ENCODE results near the gene CMC4.

CMC4 gene

DNA sequence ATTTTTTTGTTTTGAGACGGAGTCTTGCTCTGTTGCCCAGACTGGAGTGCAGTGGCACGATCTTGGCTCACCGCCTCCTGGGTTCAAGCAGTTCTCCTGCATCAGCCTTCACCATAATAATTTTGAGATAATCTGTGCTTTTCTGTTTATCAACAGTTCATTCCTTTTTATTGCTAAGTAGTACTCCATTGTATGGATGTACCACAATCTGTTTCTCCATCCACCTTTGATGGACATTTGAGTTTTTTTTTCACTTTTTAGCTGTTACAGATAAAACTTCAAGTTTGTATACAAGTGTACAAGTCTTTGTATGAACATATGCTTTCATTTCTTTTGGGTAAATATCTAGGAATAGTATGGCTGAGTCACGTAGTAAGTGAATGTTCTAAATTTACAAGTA is 35.2 kb downstream of the CMC4 start:
- Histone ChIP-seq H3K27ac (ENCODE audit: low read depth, low read length) (no peak overlapping the region), H3K79me2 (ENCODE audit: insufficient read depth, low read length) (peaks cover 19% of the 10 kb centered on the region), H3K27me3 (ENCODE audit: low read length) (no peaks in the 10 kb centered on the region), H3K4me2 (ENCODE audit: low read depth, low read length, poor library complexity, severe bottlenecking) (no peak overlapping the region), H4K20me1 (ENCODE audit: low read depth, low read length) (no peaks in the 10 kb centered on the region), H2AFZ (ENCODE audit: low read depth, low read length, severe bottlenecking) (no peak overlapping the region), H3K9me2 (replicated peaks; ENCODE audit: insufficient read depth, low read length) (no peaks in the 10 kb centered on the region), H3K4me3 (ENCODE audit: insufficient read depth, low read length, poor library complexity, severe bottlenecking) (no peak overlapping the region), H3K9ac (ENCODE audit: low read length) (no peak overlapping the region), H3F3A (ENCODE audit: insufficient read depth) (0 out of 2 replicates have a peak, but pooled peaks cover 4% of the 10 kb centered on the region), H3K36me3 (ENCODE audit: low read length) (peaks cover 11% of the 10 kb centered on the region; the same call in 1 of the 2 replicates), H3K9me3 (ENCODE audit: insufficient read depth, low read length) (no peaks in the 10 kb centered on the region)
- TF ChIP-seq EZH2phosphoT487 (conservative IDR thresholded peaks at IDR 0.05; ENCODE audit: low read length) = no peak
- TF ChIP-seq, protein P1, sequence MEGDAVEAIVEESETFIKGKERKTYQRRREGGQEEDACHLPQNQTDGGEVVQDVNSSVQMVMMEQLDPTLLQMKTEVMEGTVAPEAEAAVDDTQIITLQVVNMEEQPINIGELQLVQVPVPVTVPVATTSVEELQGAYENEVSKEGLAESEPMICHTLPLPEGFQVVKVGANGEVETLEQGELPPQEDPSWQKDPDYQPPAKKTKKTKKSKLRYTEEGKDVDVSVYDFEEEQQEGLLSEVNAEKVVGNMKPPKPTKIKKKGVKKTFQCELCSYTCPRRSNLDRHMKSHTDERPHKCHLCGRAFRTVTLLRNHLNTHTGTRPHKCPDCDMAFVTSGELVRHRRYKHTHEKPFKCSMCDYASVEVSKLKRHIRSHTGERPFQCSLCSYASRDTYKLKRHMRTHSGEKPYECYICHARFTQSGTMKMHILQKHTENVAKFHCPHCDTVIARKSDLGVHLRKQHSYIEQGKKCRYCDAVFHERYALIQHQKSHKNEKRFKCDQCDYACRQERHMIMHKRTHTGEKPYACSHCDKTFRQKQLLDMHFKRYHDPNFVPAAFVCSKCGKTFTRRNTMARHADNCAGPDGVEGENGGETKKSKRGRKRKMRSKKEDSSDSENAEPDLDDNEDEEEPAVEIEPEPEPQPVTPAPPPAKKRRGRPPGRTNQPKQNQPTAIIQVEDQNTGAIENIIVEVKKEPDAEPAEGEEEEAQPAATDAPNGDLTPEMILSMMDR (IDR thresholded peaks at IDR 0.05; ENCODE audit: insufficient read depth, low read length, poor library complexity, severe bottlenecking) = no peak

DNA sequence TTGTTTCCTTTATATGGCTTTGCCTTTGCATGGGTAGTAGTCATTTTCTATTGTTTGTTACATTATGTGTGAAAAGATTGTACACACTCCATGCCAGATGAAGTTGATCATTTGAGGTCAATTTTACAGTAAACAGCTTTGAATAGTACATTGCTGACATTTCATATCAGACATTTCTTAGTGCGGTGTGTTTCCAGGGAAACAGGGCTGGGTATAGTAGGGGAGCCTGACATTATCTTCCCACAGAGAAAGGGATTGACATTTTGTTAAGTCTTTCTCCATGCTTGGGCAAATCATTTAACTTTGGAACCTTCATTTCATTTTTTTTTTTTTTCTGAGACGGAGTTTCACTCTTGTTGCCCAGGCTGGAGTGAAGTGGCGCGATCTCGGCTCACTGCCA is 39.3 kb downstream of the CMC4 start:
- Histone ChIP-seq H4K20me1 (ENCODE audit: low read depth, low read length) (no peaks in the 10 kb centered on the region), H3K4me2 (ENCODE audit: low read depth, low read length, poor library complexity, severe bottlenecking) (no peak overlapping the region), H3K4me3 (ENCODE audit: insufficient read depth, low read length, poor library complexity, severe bottlenecking) (no peak overlapping the region), H3K9me2 (replicated peaks; ENCODE audit: insufficient read depth, low read length) (no peaks in the 10 kb centered on the region), H3F3A (ENCODE audit: insufficient read depth) (peaks cover 15% of the 10 kb centered on the region), H3K36me3 (ENCODE audit: low read length) (peaks cover 8% of the 10 kb centered on the region; the same call in 1 of the 2 replicates), H3K79me2 (ENCODE audit: insufficient read depth, low read length) (peaks cover 33% of the 10 kb centered on the region), H3K9me3 (ENCODE audit: insufficient read depth, low read length) (no peaks in the 10 kb centered on the region), H3K27me3 (ENCODE audit: low read length) (no peaks in the 10 kb centered on the region), H3K9ac (ENCODE audit: low read length) (no peak overlapping the region), H3K27ac (ENCODE audit: low read depth, low read length) (no peak overlapping the region), H2AFZ (ENCODE audit: low read depth, low read length, severe bottlenecking) (no peak overlapping the region)
- TF ChIP-seq, protein P1 (IDR thresholded peaks at IDR 0.05; ENCODE audit: insufficient read depth, low read length, poor library complexity, severe bottlenecking) = no peak
- no peak for TF ChIP-seq EZH2phosphoT487 (conservative IDR thresholded peaks at IDR 0.05; ENCODE audit: low read length)

DNA sequence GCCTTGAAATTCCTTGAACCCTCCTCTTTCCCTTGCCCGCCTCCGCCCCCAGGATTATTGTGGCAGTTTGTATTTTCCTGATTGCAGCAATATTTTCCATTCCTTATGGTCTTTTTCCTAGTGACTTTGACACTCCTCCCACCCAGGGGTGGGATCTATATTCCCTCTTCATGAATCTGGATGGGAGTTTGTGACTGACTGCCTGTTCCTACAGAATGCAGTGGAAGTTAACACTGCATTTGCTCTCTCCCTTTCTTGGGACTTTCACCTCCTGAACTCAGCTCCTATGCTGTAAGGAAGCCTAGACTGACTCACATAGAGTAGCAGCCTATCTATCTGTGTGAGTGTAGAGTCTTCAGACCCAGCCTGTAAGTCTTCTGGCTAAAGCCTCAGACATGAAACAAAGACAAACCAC is 42.1 kb downstream of the CMC4 start:
- no peak overlapping the region for H3K4me3 ChIP-seq (ENCODE audit: insufficient read depth, low read length, poor library complexity, severe bottlenecking)
- H3K9me2 ChIP-seq (replicated peaks; ENCODE audit: insufficient read depth, low read length) = no peaks in the 10 kb centered on the region
- H2AFZ ChIP-seq (ENCODE audit: low read depth, low read length, severe bottlenecking) = no peak overlapping the region
- H3K27me3 ChIP-seq (ENCODE audit: low read length) = no peaks in the 10 kb centered on the region
- peaks cover 33% of the 10 kb centered on the region for H3K79me2 ChIP-seq (ENCODE audit: insufficient read depth, low read length)
- H3K9ac ChIP-seq (ENCODE audit: low read length) = peak overlapping the region; percentile 87
- no peaks in the 10 kb centered on the region for H4K20me1 ChIP-seq (ENCODE audit: low read depth, low read length)
- H3F3A ChIP-seq (ENCODE audit: insufficient read depth) = peaks cover 12% of the 10 kb centered on the region
- TF ChIP-seq, protein P1 (IDR thresholded peaks at IDR 0.05; ENCODE audit: insufficient read depth, low read length, poor library complexity, severe bottlenecking) = no peak
- H3K27ac ChIP-seq (ENCODE audit: low read depth, low read length) = no peak overlapping the region
- no peaks in the 10 kb centered on the region for H3K9me3 ChIP-seq (ENCODE audit: insufficient read depth, low read length)
- no peaks in the 10 kb centered on the region for H3K36me3 ChIP-seq (ENCODE audit: low read length)
- peak overlapping the region; percentile 79 for H3K4me2 ChIP-seq (ENCODE audit: low read depth, low read length, poor library complexity, severe bottlenecking)

Measured in SU-DHL-6 (cell line).